ENCODE data around the gene TNIK. TPM values are rescaled to one million over a fixed set of nuclear protein-coding genes. Genes with fewer than 3 reads are reported as not detected.
A peak's percentile ranks its signal among the peaks of the same experiment; 100 is the strongest.

Gene TNIK
- total and polyA plus RNA-seq, 10 of the 15 experiments (the other 5 are each of a cell fraction or from before 2014, with no cell fraction given), result 13.9 to 74.3 (median 48.2) TPM

DNA sequence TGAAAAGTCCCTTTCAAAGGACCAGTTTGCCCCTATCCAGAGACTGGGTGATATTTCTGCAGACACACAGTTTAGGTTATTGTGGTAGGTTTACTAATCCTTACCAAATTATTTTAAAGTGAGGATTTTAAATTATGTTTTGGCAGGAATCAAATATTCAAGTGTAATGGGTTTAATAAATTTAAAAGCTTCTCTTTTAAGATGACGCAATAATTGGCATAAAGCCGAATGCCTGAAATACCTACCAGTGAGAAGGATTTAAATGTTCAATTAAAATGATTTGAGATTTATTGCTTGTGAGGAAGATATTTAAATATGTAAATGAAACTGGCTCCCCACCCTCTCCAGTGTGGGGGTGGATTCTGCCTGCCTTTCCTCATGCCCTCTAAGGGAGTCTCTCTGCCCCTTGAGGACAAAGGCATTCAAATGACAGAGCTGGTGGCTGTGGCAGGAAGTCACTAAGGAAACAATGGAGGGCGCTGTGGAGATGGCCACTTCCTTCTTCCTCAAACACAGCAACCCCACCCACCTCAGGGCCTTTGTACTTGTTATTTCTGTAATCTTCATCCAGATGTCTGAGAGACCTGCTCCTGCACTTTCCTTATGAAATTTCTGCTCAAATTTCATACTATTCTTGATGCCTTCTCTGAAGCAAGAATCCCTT, 131.7 kb downstream of the TNIK start (continued):
- TF ChIP-seq, protein P1, sequence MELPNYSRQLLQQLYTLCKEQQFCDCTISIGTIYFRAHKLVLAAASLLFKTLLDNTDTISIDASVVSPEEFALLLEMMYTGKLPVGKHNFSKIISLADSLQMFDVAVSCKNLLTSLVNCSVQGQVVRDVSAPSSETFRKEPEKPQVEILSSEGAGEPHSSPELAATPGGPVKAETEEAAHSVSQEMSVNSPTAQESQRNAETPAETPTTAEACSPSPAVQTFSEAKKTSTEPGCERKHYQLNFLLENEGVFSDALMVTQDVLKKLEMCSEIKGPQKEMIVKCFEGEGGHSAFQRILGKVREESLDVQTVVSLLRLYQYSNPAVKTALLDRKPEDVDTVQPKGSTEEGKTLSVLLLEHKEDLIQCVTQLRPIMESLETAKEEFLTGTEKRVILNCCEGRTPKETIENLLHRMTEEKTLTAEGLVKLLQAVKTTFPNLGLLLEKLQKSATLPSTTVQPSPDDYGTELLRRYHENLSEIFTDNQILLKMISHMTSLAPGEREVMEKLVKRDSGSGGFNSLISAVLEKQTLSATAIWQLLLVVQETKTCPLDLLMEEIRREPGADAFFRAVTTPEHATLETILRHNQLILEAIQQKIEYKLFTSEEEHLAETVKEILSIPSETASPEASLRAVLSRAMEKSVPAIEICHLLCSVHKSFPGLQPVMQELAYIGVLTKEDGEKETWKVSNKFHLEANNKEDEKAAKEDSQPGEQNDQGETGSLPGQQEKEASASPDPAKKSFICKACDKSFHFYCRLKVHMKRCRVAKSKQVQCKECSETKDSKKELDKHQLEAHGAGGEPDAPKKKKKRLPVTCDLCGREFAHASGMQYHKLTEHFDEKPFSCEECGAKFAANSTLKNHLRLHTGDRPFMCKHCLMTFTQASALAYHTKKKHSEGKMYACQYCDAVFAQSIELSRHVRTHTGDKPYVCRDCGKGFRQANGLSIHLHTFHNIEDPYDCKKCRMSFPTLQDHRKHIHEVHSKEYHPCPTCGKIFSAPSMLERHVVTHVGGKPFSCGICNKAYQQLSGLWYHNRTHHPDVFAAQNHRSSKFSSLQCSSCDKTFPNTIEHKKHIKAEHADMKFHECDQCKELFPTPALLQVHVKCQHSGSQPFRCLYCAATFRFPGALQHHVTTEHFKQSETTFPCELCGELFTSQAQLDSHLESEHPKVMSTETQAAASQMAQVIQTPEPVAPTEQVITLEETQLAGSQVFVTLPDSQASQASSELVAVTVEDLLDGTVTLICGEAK (IDR thresholded peaks at IDR 0.05; ENCODE audit: borderline replicate concordance), result no peak
- TF ChIP-seq NR2F1 (conservative IDR thresholded peaks at IDR 0.05) (no peak), JUND (IDR thresholded peaks at IDR 0.05; ENCODE audit: low read depth, low read length) (no peak), USF1 (IDR thresholded peaks at IDR 0.05; ENCODE audit: borderline replicate concordance, extremely low read length, insufficient read depth, low read depth, low read length) (no peak), IKZF1 (conservative IDR thresholded peaks at IDR 0.05) (peak; percentile 29; the same call in 1 of the 2 replicates), ZZZ3 (IDR thresholded peaks at IDR 0.05; ENCODE audit: control insufficient read depth, insufficient read length, low read depth) (no peak), ETV6 (conservative IDR thresholded peaks at IDR 0.05 in 1 of 2, IDR thresholded peaks at IDR 0.05 in 1 of 2; ENCODE audit: borderline replicate concordance in 1 of 2, low read depth in 1 of 2) (peak in 1 of 2 experiments; percentile 98; a peak in 2 of 4 replicates)

Measured in GM12878 (cell line).